GM12864 (cell line): ENCODE measurements around the gene STUM.

ENCODE experiments used
- DNase-seq: peaks from one replicate; pipeline ENCODE4 v3.0.0-alpha.2; 2011; ENCODE audit warnings: low read depth
- H3K4me3 ChIP-seq: 2 replicates; pipeline ENCODE4 v1.5.1; 2011; ENCODE audit warnings: mild to moderate bottlenecking, low read depth, low read length, control low read depth
- CTCF ChIP-seq: IDR thresholded peaks from 2 replicates; pipeline ENCODE4 v1.5.1; 2011; ENCODE audit warnings: low read depth, mild to moderate bottlenecking, moderate library complexity, low read length, control low read depth, inconsistent platforms; ENCODE audit errors: missing control alignments

STUM gene

GRCh38 chr1:226631229-226632000, 82.9 kb downstream of the STUM start:
- TF ChIP-seq CTCF = no peak
- no peak overlapping the region for H3K4me3 ChIP-seq
- no peak for DNase-seq

GRCh38 chr1:226632169-226632879, 83.8 kb downstream of the STUM start:
- no peak overlapping the region for H3K4me3 ChIP-seq
- no peak for DNase-seq
- no peak for TF ChIP-seq CTCF

- no peak for TF ChIP-seq CTCF
- DNase-seq = no peak
- no peak overlapping the region for H3K4me3 ChIP-seq
Measured at GRCh38 chr1:226632922-226633351, 84.4 kb downstream of the STUM start.

- TF ChIP-seq CTCF = no peak
- H3K4me3 ChIP-seq = no peak overlapping the region
- DNase-seq = no peak
Measured at GRCh38 chr1:226633541-226634165, 85.1 kb downstream of the STUM start.

GRCh38 chr1:226634166-226634588, 85.6 kb downstream of the STUM start:
- peak; percentile 95 for TF ChIP-seq CTCF
- DNase-seq = no peak
- no peak overlapping the region for H3K4me3 ChIP-seq

GRCh38 chr1:226634611-226635246, 86.2 kb downstream of the STUM start:
- DNase-seq = no peak
- no peak overlapping the region for H3K4me3 ChIP-seq
- TF ChIP-seq CTCF = no peak
